Hematopoietic multipotent progenitor cell treated with erythropoietin and hydrocortisone succinate and interleukin-3 and kit ligand, for 6 days (in vitro differentiated cells): ENCODE results near the gene AHDC1.
"Not testable (repeated sequence)": the region's sequence is repeated elsewhere in the genome, so short reads cannot be mapped to it uniquely, and the experiment has no call there.

ENCODE experiments used
- DNase-seq: peaks from one replicate; pipeline ENCODE4 v3.0.0-alpha.2; 2015

AHDC1 gene

GRCh38 chr1:27562534-27563340 is 41.2 kb downstream of the AHDC1 start:
- DNase-seq, result no peak

GRCh38 chr1:27562021-27562420 is 41.9 kb downstream of the AHDC1 start:
- DNase-seq, result no peak

GRCh38 chr1:27561124-27561899 is 42.6 kb downstream of the AHDC1 start:
- no peak for DNase-seq

GRCh38 chr1:27560268-27561123 is 43.4 kb downstream of the AHDC1 start:
- DNase-seq, result no peak

GRCh38 chr1:27559466-27560030 is 44.4 kb downstream of the AHDC1 start:
- no peak for DNase-seq

- no peak for DNase-seq
These were observed 46.2 kb downstream of the AHDC1 start for GRCh38 chr1:27557596-27558340.

- peak; percentile 87 for DNase-seq
These were observed 47.0 kb downstream of the AHDC1 start for GRCh38 chr1:27556781-27557595.

- no peak for DNase-seq
These were observed 47.5 kb downstream of the AHDC1 start for GRCh38 chr1:27556435-27556780.

- peak; percentile 69 for DNase-seq
These were observed 48.1 kb downstream of the AHDC1 start for GRCh38 chr1:27555700-27556424.

GRCh38 chr1:27554759-27555699 is 48.9 kb downstream of the AHDC1 start:
- no peak for DNase-seq

GRCh38 chr1:27554293-27554692 is 49.7 kb downstream of the AHDC1 start:
- DNase-seq, result no peak

GRCh38 chr1:27553823-27554222 is 50.1 kb downstream of the AHDC1 start:
- DNase-seq, result not testable (repeated sequence)

- no peak for DNase-seq
These were observed 51.0 kb downstream of the AHDC1 start for GRCh38 chr1:27552911-27553420.

GRCh38 chr1:27551953-27552312 is 52.0 kb downstream of the AHDC1 start:
- DNase-seq, result no peak

- DNase-seq, result no peak
These were observed 52.6 kb downstream of the AHDC1 start for GRCh38 chr1:27551170-27551952.

- no peak for DNase-seq
These were observed 53.3 kb downstream of the AHDC1 start for GRCh38 chr1:27550510-27551169.

- DNase-seq, result no peak
These were observed 54.0 kb downstream of the AHDC1 start for GRCh38 chr1:27549807-27550408.
